OCI-LY1 (cell line): ENCODE data around the gene DNHD1.

Experiments used
- H2AFZ ChIP-seq: fragments of 200-600 bp; sonication (generic), shearing (Covaris generic); 2 replicates; pipeline ENCODE4 v1.6.0; 2014; ENCODE audit warnings: antibody characterized with exemption, mild to moderate bottlenecking, low read length
- H3F3A ChIP-seq: fragments of 200-600 bp; sonication (generic), shearing (Covaris generic); 2 replicates; pipeline ENCODE4 v1.6.0; 2014; ENCODE audit warnings: mild to moderate bottlenecking, antibody characterized with exemption, low read length, moderate library complexity; ENCODE audit not compliant: insufficient read depth
- H3K27ac ChIP-seq: fragments of 200-600 bp; sonication (generic); 2 replicates; pipeline ENCODE4 v1.5.1; 2014; ENCODE audit warnings: low read length, mixed run types, mild to moderate bottlenecking, low read depth; ENCODE audit not compliant: poor library complexity, severe bottlenecking
- H3K27me3 ChIP-seq: fragments of 200-600 bp; sonication (generic); 2 replicates; pipeline ENCODE4 v1.6.0; 2014; ENCODE audit warnings: antibody characterized with exemption, mild to moderate bottlenecking, low read length, moderate library complexity; ENCODE audit not compliant: insufficient read depth
- H3K36me3 ChIP-seq: fragments of 200-600 bp; sonication (generic); 2 replicates; pipeline ENCODE4 v1.6.1; 2014; ENCODE audit warnings: mild to moderate bottlenecking, antibody characterized with exemption, low read length, moderate library complexity, mixed read lengths; ENCODE audit not compliant: insufficient read depth
- H3K4me1 ChIP-seq: fragments of 200-600 bp; sonication (generic); 2 replicates; pipeline ENCODE4 v1.5.1; 2014; ENCODE audit warnings: mild to moderate bottlenecking, low read length, moderate library complexity; ENCODE audit not compliant: insufficient read depth, severe bottlenecking
- H3K4me2 ChIP-seq: fragments of 200-600 bp; sonication (generic), shearing (Covaris generic); 2 replicates; pipeline ENCODE4 v1.6.1; 2014; ENCODE audit warnings: low read length
- H3K4me3 ChIP-seq: fragments of 200-600 bp; sonication (generic); 2 replicates; pipeline ENCODE4 v1.5.1; 2014; ENCODE audit warnings: low read length, low read depth, mild to moderate bottlenecking, mixed read lengths; ENCODE audit not compliant: poor library complexity, severe bottlenecking
- H3K79me2 ChIP-seq: fragments of 200-600 bp; shearing (Covaris generic); 2 replicates; pipeline ENCODE4 v1.6.1; 2016; ENCODE audit warnings: mixed run types, low read length, mixed read lengths; ENCODE audit not compliant: insufficient read depth
- H3K9ac ChIP-seq: fragments of 200-600 bp; sonication (generic), shearing (Covaris generic); 2 replicates; pipeline ENCODE4 v1.6.1; 2014; ENCODE audit warnings: mild to moderate bottlenecking, low read length, mixed read lengths
- H3K9me2 ChIP-seq: fragments of 200-600 bp; sonication (generic), shearing (Covaris generic); 2 replicates; pipeline ENCODE4 v1.6.1; 2014; ENCODE audit warnings: low read depth, mild to moderate bottlenecking, low read length, mixed read lengths
- H3K9me3 ChIP-seq: fragments of 200-600 bp; shearing (Covaris generic); 2 replicates; pipeline ENCODE4 v1.6.1; 2014; ENCODE audit warnings: low read length, mixed read lengths
- H4K20me1 ChIP-seq: fragments of 200-600 bp; sonication (generic), shearing (Covaris generic); 2 replicates; pipeline ENCODE4 v1.6.0; 2016; ENCODE audit warnings: mild to moderate bottlenecking, low read length; ENCODE audit not compliant: insufficient read depth
- CTCF ChIP-seq: fragments of 200-600 bp; sonication (generic), shearing (Covaris generic); IDR thresholded peaks from 2 replicates; pipeline ENCODE4 v1.5.1; 2017; ENCODE audit warnings: mild to moderate bottlenecking, antibody characterized with exemption, low read length, moderate library complexity, mixed read lengths
- EZH2 ChIP-seq: fragments of 200-600 bp; sonication (generic), shearing (Covaris generic); IDR thresholded peaks from 2 replicates; pipeline ENCODE4 v1.8.0; 2017; ENCODE audit warnings: borderline replicate concordance, mixed run types, mild to moderate bottlenecking, antibody characterized with exemption, low read length, moderate library complexity, mixed read lengths

Gene DNHD1

GRCh38 chr11:6473451-6474412 lies 23.3 kb upstream of the DNHD1 start, which contains the start of gene TRIM3:
Gene TRIM3 (minus strand): TSS chr11:6473941. CDS start chr11:6465695, 8,246 bp downstream.
- H3K27ac ChIP-seq = no peak within 1 kb of the TSS
- H3K79me2 ChIP-seq = no peaks in the 10 kb centered on the region
- H2AFZ ChIP-seq = peak within 1 kb of the TSS; percentile 30; the same call in 1 of the 2 replicates
- TF ChIP-seq EZH2 = no peak
- no peak for TF ChIP-seq CTCF
- H3K36me3 ChIP-seq = peaks cover 27% of the 10 kb centered on the region
- H4K20me1 ChIP-seq = no peaks in the 10 kb centered on the region
- H3K4me3 ChIP-seq = peak within 1 kb of the TSS; percentile 75
- H3K9me3 ChIP-seq = no peaks in the 10 kb centered on the region
- no peaks in the 10 kb centered on the region for H3K27me3 ChIP-seq
- peak within 1 kb of the TSS; percentile 93 for H3K4me2 ChIP-seq
- H3K9ac ChIP-seq = peak within 1 kb of the TSS; percentile 68
- H3K9me2 ChIP-seq = no peaks in the 10 kb centered on the region
- H3K4me1 ChIP-seq = peaks cover 10% of the 10 kb centered on the region
- no peaks in the 10 kb centered on the region for H3F3A ChIP-seq

- TF ChIP-seq CTCF (no peak), EZH2 (no peak)
- Histone ChIP-seq H3K36me3 (peaks cover 34% of the 10 kb centered on the region), H3K27ac (no peak overlapping the region), H3K4me2 (peak overlapping the region; percentile 60), H3K4me3 (peak overlapping the region; percentile 75), H3K9me2 (no peaks in the 10 kb centered on the region), H3F3A (no peaks in the 10 kb centered on the region), H4K20me1 (no peaks in the 10 kb centered on the region), H3K9ac (peak overlapping the region; percentile 40; the same call in 1 of the 2 replicates), H3K27me3 (no peaks in the 10 kb centered on the region), H3K79me2 (no peaks in the 10 kb centered on the region), H3K9me3 (no peaks in the 10 kb centered on the region), H2AFZ (no peak overlapping the region), H3K4me1 (peaks cover 6% of the 10 kb centered on the region)
Measured at GRCh38 chr11:6474413-6474792, 22.7 kb upstream of the DNHD1 start.

- H3K9ac ChIP-seq = no peak overlapping the region
Measured at GRCh38 chr11:6474806-6475500, 22.1 kb upstream of the DNHD1 start.

More at GRCh38 chr11:6474806-6475500, 22.1 kb upstream of the DNHD1 start:
- H3K4me1 ChIP-seq = peaks cover 9% of the 10 kb centered on the region
- H3K27me3 ChIP-seq = no peaks in the 10 kb centered on the region
- no peak overlapping the region for H3K4me2 ChIP-seq
- no peak overlapping the region for H3K4me3 ChIP-seq
- TF ChIP-seq EZH2 = no peak
- no peak for TF ChIP-seq CTCF
- no peaks in the 10 kb centered on the region for H3K9me3 ChIP-seq
- H4K20me1 ChIP-seq = no peaks in the 10 kb centered on the region
- no peak overlapping the region for H2AFZ ChIP-seq
- H3K9me2 ChIP-seq = no peaks in the 10 kb centered on the region
- no peaks in the 10 kb centered on the region for H3K79me2 ChIP-seq
- H3K36me3 ChIP-seq = peaks cover 40% of the 10 kb centered on the region
- no peaks in the 10 kb centered on the region for H3F3A ChIP-seq
- H3K27ac ChIP-seq = no peak overlapping the region
